Measurements from ENCODE around the gene VSIG10L. TPM values are rescaled to one million over a fixed set of nuclear protein-coding genes. Genes with fewer than 3 reads are reported as not detected.

Gene VSIG10L
- total RNA-seq, 2 experiments from 2014 or later: 0.11 to 0.14 TPM

DNA sequence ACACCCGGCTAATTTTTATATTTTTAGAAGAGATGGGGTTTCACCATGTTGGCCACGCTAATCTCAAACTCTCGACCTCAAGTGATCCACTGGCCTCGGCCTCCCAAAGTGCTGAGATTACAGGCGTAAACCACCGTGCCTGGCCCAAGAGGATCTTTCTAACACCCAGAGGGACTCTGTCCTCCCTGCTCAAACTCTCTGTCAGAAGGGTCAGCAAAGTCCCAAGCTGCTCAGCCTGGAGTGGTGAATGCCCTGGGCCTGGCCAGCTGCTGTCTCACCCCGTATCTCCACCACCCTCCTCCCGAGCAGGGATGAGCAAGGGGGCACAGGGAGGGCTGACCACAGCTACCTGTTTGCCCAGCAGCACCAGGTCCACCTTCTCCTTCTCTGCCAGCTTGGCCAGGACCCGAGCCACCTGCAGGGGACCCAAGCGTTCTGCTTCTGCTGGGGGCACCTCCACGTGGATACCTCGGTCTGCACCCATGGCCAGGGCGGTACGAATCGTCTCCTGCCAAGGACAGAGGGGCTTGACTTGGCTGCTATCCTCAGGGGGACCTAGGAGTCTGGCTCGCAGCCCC, 10.9 kb upstream of the VSIG10L start:
- TF ChIP-seq, protein P1, sequence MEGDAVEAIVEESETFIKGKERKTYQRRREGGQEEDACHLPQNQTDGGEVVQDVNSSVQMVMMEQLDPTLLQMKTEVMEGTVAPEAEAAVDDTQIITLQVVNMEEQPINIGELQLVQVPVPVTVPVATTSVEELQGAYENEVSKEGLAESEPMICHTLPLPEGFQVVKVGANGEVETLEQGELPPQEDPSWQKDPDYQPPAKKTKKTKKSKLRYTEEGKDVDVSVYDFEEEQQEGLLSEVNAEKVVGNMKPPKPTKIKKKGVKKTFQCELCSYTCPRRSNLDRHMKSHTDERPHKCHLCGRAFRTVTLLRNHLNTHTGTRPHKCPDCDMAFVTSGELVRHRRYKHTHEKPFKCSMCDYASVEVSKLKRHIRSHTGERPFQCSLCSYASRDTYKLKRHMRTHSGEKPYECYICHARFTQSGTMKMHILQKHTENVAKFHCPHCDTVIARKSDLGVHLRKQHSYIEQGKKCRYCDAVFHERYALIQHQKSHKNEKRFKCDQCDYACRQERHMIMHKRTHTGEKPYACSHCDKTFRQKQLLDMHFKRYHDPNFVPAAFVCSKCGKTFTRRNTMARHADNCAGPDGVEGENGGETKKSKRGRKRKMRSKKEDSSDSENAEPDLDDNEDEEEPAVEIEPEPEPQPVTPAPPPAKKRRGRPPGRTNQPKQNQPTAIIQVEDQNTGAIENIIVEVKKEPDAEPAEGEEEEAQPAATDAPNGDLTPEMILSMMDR (IDR thresholded peaks at IDR 0.05): no peak
- ChIA-PET POLR2A (no interaction called here), CTCF (no interaction called here)
- intact Hi-C loops (cut with DNase I, micrococcal nuclease): no loop called here
- H3K27me3 Mint-ChIP-seq: no peaks in the 10 kb centered on the region
- peaks cover 35% of the 10 kb centered on the region for H3K36me3 Mint-ChIP-seq (ENCODE audit: low read depth)
- no peak overlapping the region for H3K4me3 Mint-ChIP-seq
- Histone ChIP-seq H3K36me3 (ENCODE audit: insufficient read depth, low read length) (peaks cover 22% of the 10 kb centered on the region), H3K9me3 (ENCODE audit: control insufficient read depth in 1 of 2, insufficient read depth in 1 of 2, low read length in 2 of 2) (no peaks in the 10 kb centered on the region), H3K27ac (ENCODE audit: low read depth in 1 of 2, low read length in 2 of 2) (no peak overlapping the region), H3K27me3 (ENCODE audit: control insufficient read depth in 1 of 2, insufficient read depth in 2 of 2, low read length in 2 of 2) (no peaks in the 10 kb centered on the region), H3K4me3 (ENCODE audit: low read length) (no peak overlapping the region), H3K4me1 (ENCODE audit: insufficient read depth, low read length) (peaks cover 8% of the 10 kb centered on the region)
- DNase-seq: no peak
- no peak overlapping the region for H3K27ac Mint-ChIP-seq
- ATAC-seq (ENCODE audit: poor library complexity): no peak
- peaks cover 24% of the 10 kb centered on the region for H3K4me1 Mint-ChIP-seq (ENCODE audit: low read depth)
- no peaks in the 10 kb centered on the region for H3K9me3 Mint-ChIP-seq

DNA sequence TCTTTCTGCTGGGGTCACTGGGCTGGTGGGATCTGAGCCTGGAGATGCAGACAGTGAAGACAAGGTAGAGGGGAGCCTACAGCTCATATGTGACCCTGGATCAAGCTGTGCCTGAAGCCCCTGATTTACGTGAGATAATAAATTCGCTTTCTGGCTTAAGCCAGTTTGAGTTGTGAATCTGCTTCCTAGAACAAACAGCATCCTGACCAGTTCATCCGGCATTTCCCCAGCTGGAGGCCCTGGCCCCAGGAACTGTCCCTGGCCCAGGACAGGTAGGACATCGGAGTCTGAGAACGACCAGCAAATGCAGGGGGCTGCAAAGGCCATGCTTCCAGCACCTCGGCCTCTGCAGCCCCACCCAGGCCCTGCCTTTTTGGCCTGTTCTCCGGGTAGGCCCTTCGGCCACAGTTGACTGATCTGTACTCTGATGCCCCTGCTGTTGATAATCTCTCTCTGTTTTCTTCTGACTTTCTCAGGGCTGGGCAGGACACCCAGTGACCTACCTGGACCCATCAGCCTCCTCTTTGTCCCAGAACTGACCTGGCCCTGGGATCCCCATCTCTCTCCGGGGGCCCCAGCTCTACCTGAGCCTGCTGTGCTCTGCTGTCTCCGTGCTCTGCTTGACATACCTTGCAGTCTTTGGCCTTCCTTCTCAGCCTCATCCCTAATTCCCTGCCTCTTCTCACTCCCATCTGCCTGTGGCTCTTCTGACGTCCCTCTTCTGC, 9.5 kb upstream of the VSIG10L start:
- Histone ChIP-seq H3K4me1 (ENCODE audit: insufficient read depth, low read length) (peaks cover 8% of the 10 kb centered on the region), H3K4me3 (ENCODE audit: low read length) (no peak overlapping the region), H3K36me3 (ENCODE audit: insufficient read depth, low read length) (peaks cover 34% of the 10 kb centered on the region), H3K9me3 (ENCODE audit: control insufficient read depth in 1 of 2, insufficient read depth in 1 of 2, low read length in 2 of 2) (no peaks in the 10 kb centered on the region), H3K27me3 (ENCODE audit: control insufficient read depth in 1 of 2, insufficient read depth in 2 of 2, low read length in 2 of 2) (no peaks in the 10 kb centered on the region), H3K27ac (ENCODE audit: low read depth in 1 of 2, low read length in 2 of 2) (no peak overlapping the region)
- H3K36me3 Mint-ChIP-seq (ENCODE audit: low read depth): peaks cover 46% of the 10 kb centered on the region
- no peak for DNase-seq
- no peak overlapping the region for H3K27ac Mint-ChIP-seq
- intact Hi-C loops (cut with DNase I, micrococcal nuclease): no loop called here
- no peaks in the 10 kb centered on the region for H3K9me3 Mint-ChIP-seq
- ChIA-PET POLR2A (interaction anchor here (1.2 kb wide), 1 partner anchor 11 kb away, joined by 3 read pairs; no protein-coding TSS in a partner anchor), CTCF (no interaction called here)
- TF ChIP-seq, protein P1 (IDR thresholded peaks at IDR 0.05): no peak
- H3K4me1 Mint-ChIP-seq (ENCODE audit: low read depth): peaks cover 20% of the 10 kb centered on the region
- no peak overlapping the region for H3K4me3 Mint-ChIP-seq
- H3K27me3 Mint-ChIP-seq: no peaks in the 10 kb centered on the region
- no peak for ATAC-seq (ENCODE audit: poor library complexity)

DNA sequence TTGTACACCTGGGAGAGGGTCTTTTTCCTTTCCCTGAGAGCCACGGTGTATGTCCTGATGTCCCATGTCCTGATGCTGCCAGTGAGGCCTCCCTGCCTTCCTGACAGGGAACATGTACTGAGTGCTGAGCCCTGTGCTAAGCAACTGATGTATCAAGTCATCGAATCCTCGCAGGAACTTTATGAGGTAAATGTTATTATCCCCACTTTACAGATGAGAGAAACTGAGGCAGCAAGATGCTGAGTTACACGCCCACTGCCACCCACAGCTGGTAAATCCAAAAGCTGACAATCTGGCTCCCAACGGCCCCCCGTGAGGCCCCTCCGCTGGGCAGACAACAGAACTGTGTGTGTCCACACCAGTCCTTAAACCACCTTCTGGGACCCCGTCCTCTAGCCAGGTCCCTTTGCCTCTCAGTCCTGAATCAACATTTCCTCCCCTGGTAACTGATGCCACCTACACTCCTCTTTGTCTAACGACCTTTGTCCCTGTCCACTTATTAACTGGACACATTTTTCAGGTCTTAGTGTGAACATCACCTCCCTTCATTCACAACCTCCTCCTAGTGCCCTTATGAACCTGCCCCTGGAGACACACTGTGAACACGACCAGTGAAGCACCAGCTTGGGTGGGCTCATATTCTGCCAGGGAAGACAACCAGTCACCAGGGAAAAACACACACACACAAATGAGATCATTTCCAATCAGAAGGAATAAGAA, 5.4 kb upstream of the VSIG10L start:
- TF ChIP-seq, protein P1 (IDR thresholded peaks at IDR 0.05): no peak
- Mint-ChIP-seq H3K4me1 (ENCODE audit: low read depth) (no peaks in the 10 kb centered on the region), H3K4me3 (no peak overlapping the region), H3K36me3 (ENCODE audit: low read depth) (peaks cover 51% of the 10 kb centered on the region), H3K9me3 (no peaks in the 10 kb centered on the region), H3K27me3 (no peaks in the 10 kb centered on the region), H3K27ac (no peak overlapping the region)
- peaks cover 45% of the 10 kb centered on the region for H3K36me3 ChIP-seq (ENCODE audit: insufficient read depth, low read length)
- ChIA-PET CTCF (no interaction called here), POLR2A (no interaction called here)
- H3K9me3 ChIP-seq (ENCODE audit: control insufficient read depth in 1 of 2, insufficient read depth in 1 of 2, low read length in 2 of 2): no peaks in the 10 kb centered on the region
- no peak overlapping the region for H3K4me3 ChIP-seq (ENCODE audit: low read length)
- no peak for ATAC-seq (ENCODE audit: poor library complexity)
- no peaks in the 10 kb centered on the region for H3K4me1 ChIP-seq (ENCODE audit: insufficient read depth, low read length)
- H3K27ac ChIP-seq (ENCODE audit: low read depth in 1 of 2, low read length in 2 of 2): no peak overlapping the region
- no peak for DNase-seq
- intact Hi-C loops (cut with DNase I, micrococcal nuclease): no loop called here
- H3K27me3 ChIP-seq (ENCODE audit: control insufficient read depth in 1 of 2, insufficient read depth in 2 of 2, low read length in 2 of 2): no peaks in the 10 kb centered on the region

Measured in CD4-positive, alpha-beta T cell (primary cell).